K562 (cell line): ENCODE data around the gene CD40. TPM values are rescaled to one million over a fixed set of nuclear protein-coding genes. Genes with fewer than 3 reads are reported as not detected.
A peak's percentile ranks its signal among the peaks of the same experiment; 100 is the strongest.

Source experiments
- ATAC-seq: fragments of 200-7000 bp; cut with Tn5 transposase; 3 replicates; pipeline ENCODE4 v1.9.1; 2020; ENCODE audit warnings: moderate library complexity
- BruUV-seq: library from RNA; stranded (reverse); fragments of 400-500 nt; replicated peaks from 2 replicates; lab custom pipeline; 2021; lab: Mats Ljungman, UMichigan
- CTCF ChIA-PET: fragments of 300-600 bp; formaldehyde crosslinking; extraction: SDS; loops from one replicate; lab custom pipeline; 2021; ENCODE audit warnings: low intra/inter-chr PET ratio; lab: Yijun Ruan, JAX
- POLR2A ChIA-PET: fragments of 300-600, 350-650 bp; sonication (Branson Sonifier 250); formaldehyde crosslinking; extraction: SDS; loops from one replicate; lab custom pipeline; 2021; ENCODE audit warnings: antibody characterized with exemption, inconsistent platforms; lab: Yijun Ruan, JAX
- DNase-seq, 4 experiments: peaks; one replicate each; pipeline versions ENCODE4 v3.0.0 to v3.0.0-alpha.2; 2011 to 2018; ENCODE audit warnings: low spot score in 3 of 4, mixed read lengths in 3 of 4; ENCODE audit errors: extremely low read depth in 1 of 4
- FAIRE-seq: peaks from 2 replicates; lab custom pipeline; 2011; peaks lifted over from hg19 to GRCh38; lab: Jason Lieb, UNC
- H2AFZ ChIP-seq: 2 replicates; pipeline ENCODE4 v1.6.0; 2011; ENCODE audit warnings: low read depth, low read length, control low read depth, inconsistent platforms
- H3K27ac ChIP-seq: fragments of 200-600 bp; 3 replicates; pipeline ENCODE4 v1.8.0; 2011; ENCODE audit warnings: low read depth, mild to moderate bottlenecking, control low read depth, inconsistent platforms, low read length, moderate library complexity, mixed read lengths; ENCODE audit errors: extremely low read depth
- H3K27me3 ChIP-seq, 2 experiments: fragments of 300-600 bp in 1 of 2; 2 replicates in 1 of 2; 3 replicates in 1 of 2; pipeline versions ENCODE4 v1.6.0 to v1.8.0; 2011; ENCODE audit warnings: inconsistent platforms in 2 of 2, low read length in 2 of 2, mild to moderate bottlenecking in 1 of 2, mixed read lengths in 1 of 2, moderate library complexity in 1 of 2; ENCODE audit not compliant: control insufficient read depth in 2 of 2, insufficient read depth in 2 of 2
- H3K36me3 ChIP-seq: fragments of 300-600 bp; 3 replicates; pipeline ENCODE4 v1.8.0; 2011; ENCODE audit warnings: mild to moderate bottlenecking, low read length, inconsistent platforms; ENCODE audit not compliant: control insufficient read depth, insufficient read depth
- H3K4me1 ChIP-seq, 2 experiments: fragments of 200-600 bp in 1 of 2; replicated peaks in 1 of 2; 2 replicates in 1 of 2; 3 replicates in 1 of 2; pipeline versions ENCODE4 v1.5.1 to v1.8.0; 2011; ENCODE audit warnings: inconsistent platforms in 2 of 2, low read length in 2 of 2, mild to moderate bottlenecking in 1 of 2, mixed read lengths in 1 of 2, moderate library complexity in 1 of 2; ENCODE audit not compliant: control insufficient read depth in 2 of 2, insufficient read depth in 2 of 2
- H3K4me2 ChIP-seq: 2 replicates; pipeline ENCODE4 v1.6.1; 2011; ENCODE audit warnings: low read length, control low read depth, inconsistent platforms, mixed read lengths; ENCODE audit not compliant: insufficient read depth
- H3K4me3 ChIP-seq: fragments of 200-600 bp; sonication (generic), shearing (Covaris generic); 2 replicates; pipeline ENCODE4 v1.5.1; 2016; ENCODE audit warnings: control low read depth, inconsistent platforms
- H3K79me2 ChIP-seq: fragments of 200-600 bp; 3 replicates; pipeline ENCODE4 v1.8.0; 2011; ENCODE audit warnings: low read length, inconsistent platforms; ENCODE audit not compliant: control insufficient read depth, insufficient read depth
- H3K9ac ChIP-seq, 2 experiments: 2 replicates each; pipeline versions ENCODE4 v1.6.0 to v1.6.1; 2011; ENCODE audit warnings: low read depth in 2 of 2, low read length in 2 of 2, control low read depth in 1 of 2, inconsistent platforms in 1 of 2, mild to moderate bottlenecking in 1 of 2, mixed read lengths in 1 of 2; ENCODE audit not compliant: insufficient read depth in 1 of 2
- H3K9me1 ChIP-seq: one replicate; pipeline ENCODE4 v1.6.0; 2011; ENCODE audit warnings: inconsistent platforms, mild to moderate bottlenecking, low read length, moderate library complexity; ENCODE audit not compliant: control insufficient read depth, insufficient read depth
- H3K9me3 ChIP-seq: replicated peaks from 2 replicates; pipeline ENCODE4 v1.5.1; 2011; ENCODE audit warnings: low read depth, low read length, inconsistent platforms; ENCODE audit not compliant: control insufficient read depth, insufficient read depth
- H4K20me1 ChIP-seq: replicated peaks from 2 replicates; pipeline ENCODE4 v1.6.1; 2011; ENCODE audit warnings: low read length, inconsistent platforms, mixed read lengths; ENCODE audit not compliant: control insufficient read depth, insufficient read depth
- BCOR ChIP-seq: fragments of 450-650 bp; IDR thresholded peaks from 2 replicates; pipeline ENCODE4 v1.6.1; 2016
- FOXK2 ChIP-seq, 2 experiments: fragments of 450-650 bp; IDR thresholded peaks in 1 of 2; conservative IDR thresholded peaks in 1 of 2; 2 replicates each; pipeline ENCODE4 v1.6.1; 2016; ENCODE audit warnings: low read depth in 2 of 2, mild to moderate bottlenecking in 1 of 2
- GTF2A2 ChIP-seq: IDR thresholded peaks from 2 replicates; pipeline ENCODE4 v1.6.1; 2016; ENCODE audit warnings: mild to moderate bottlenecking, missing genetic modification characterization, missing compliant biosample characterization
- HDAC1 ChIP-seq, 2 experiments: fragments of 450-650 bp; IDR thresholded peaks; 2 replicates each; pipeline ENCODE4 v1.6.1; 2016 to 2017; ENCODE audit warnings: inconsistent platforms in 1 of 2, mild to moderate bottlenecking in 1 of 2, moderate library complexity in 1 of 2
- LCOR ChIP-seq: sonication (generic); formaldehyde crosslinking; IDR thresholded peaks from 2 replicates; pipeline ENCODE4 v1.8.0; 2022; ENCODE audit warnings: mild to moderate bottlenecking, missing genetic modification reagents
- POU5F1 ChIP-seq: fragments of 150-350 bp; IDR thresholded peaks from 2 replicates; pipeline ENCODE4 v1.6.1; 2014; ENCODE audit warnings: borderline replicate concordance, low read length, low read depth, mild to moderate bottlenecking; ENCODE audit not compliant: partially characterized antibody
- PRPF4 ChIP-seq: fragments of 200-400 bp; formaldehyde crosslinking; IDR thresholded peaks from one replicate; pipeline ENCODE4 v1.6.1; 2017; ENCODE audit warnings: low read length, low read depth, mild to moderate bottlenecking; ENCODE audit not compliant: insufficient read depth, poor library complexity, severe bottlenecking
- RBM25 ChIP-seq: fragments of 200-400 bp; formaldehyde crosslinking; IDR thresholded peaks from 2 replicates; pipeline ENCODE4 v1.6.1; 2018; ENCODE audit warnings: low read length, low read depth, moderate library complexity; ENCODE audit not compliant: severe bottlenecking
- ZEB2 ChIP-seq: fragments of 450-650 bp; IDR thresholded peaks from 2 replicates; pipeline ENCODE4 v1.6.1; 2016
- ZNF507 ChIP-seq: conservative IDR thresholded peaks from 2 replicates; pipeline ENCODE4 v1.6.1; 2017; ENCODE audit warnings: missing genetic modification characterization, missing compliant biosample characterization
- WGBS: fragments of 100-300 bp; shearing (Covaris generic); methylation state at CpG from one replicate; pipeline ENCODE4 v1.1.6; 2016; ENCODE audit warnings: low coverage, mixed read lengths; ENCODE audit not compliant: insufficient coverage; ENCODE audit errors: missing lambda C conversion rate; 5-methylcytosine and 5-hydroxymethylcytosine counted together
- in situ Hi-C: fragments of 300-500 bp; cut with MboI; formaldehyde crosslinking; loops from 4 replicates; pipeline ENCODE4 v1.15.0; 2018; ENCODE audit warnings: inconsistent platforms, mixed read lengths
- intact Hi-C: fragments of 100-400 bp; cut with micrococcal nuclease; formaldehyde crosslinking; loops from 2 replicates; pipeline ENCODE4 v1.14.2; 2022
- polyA plus RNA-seq, 8 experiments: library from polyadenylated mRNA; depleted of rRNA in 4 of 8; stranded (reverse) in 5 of 8; unstranded in 3 of 8; fragments of >200 nt; fragmentation: Nextera tagmentation in 2 of 8; fragmentation: Illumina TruSeq in 1 of 8; extraction: Ambion mirVana in 2 of 8; extraction: Trizol in 1 of 8; gene quantifications; 2 replicates each; pipeline versions ENCODE4 v1.2.1 to v1.2.3, GENCODE V29; 2011 to 2014; ENCODE audit warnings: inconsistent platforms in 1 of 8, missing spikeins in 1 of 8
- total RNA-seq, 7 experiments: library from RNA; depleted of rRNA in 6 of 7; stranded (reverse); fragments of >200 nt in 6 of 7; fragmentation: Illumina TruSeq in 2 of 7; extraction: Trizol in 2 of 7; gene quantifications; 2 replicates each; pipeline versions ENCODE4 v1.2.1 to v1.2.3, GENCODE V29; 2011 to 2021; ENCODE audit warnings: low replicate concordance in 1 of 7
- TF ChIP-seq, protein P1 (sequence below): sonication (generic); formaldehyde crosslinking; IDR thresholded peaks from 2 replicates; pipeline ENCODE4 v1.8.0; 2023; ENCODE audit warnings: mild to moderate bottlenecking, missing genetic modification reagents
- TF ChIP-seq, protein P2 (sequence below): IDR thresholded peaks from 3 replicates; pipeline ENCODE4 v1.6.1; 2011; ENCODE audit warnings: borderline replicate concordance, mild to moderate bottlenecking; ENCODE audit not compliant: insufficient read length, insufficient read depth
- TF ChIP-seq, protein P3 (sequence below): sonication (generic); formaldehyde crosslinking; IDR thresholded peaks from 2 replicates; pipeline ENCODE4 v1.8.1; 2023; ENCODE audit warnings: missing genetic modification reagents, mild to moderate bottlenecking, borderline replicate concordance

Gene CD40
- total and polyA plus RNA-seq, 9 of the 15 experiments (the other 6 are each of a cell fraction or from before 2014, with no cell fraction given), result 0.76 to 3.7 (median 1.6) TPM

DNA sequence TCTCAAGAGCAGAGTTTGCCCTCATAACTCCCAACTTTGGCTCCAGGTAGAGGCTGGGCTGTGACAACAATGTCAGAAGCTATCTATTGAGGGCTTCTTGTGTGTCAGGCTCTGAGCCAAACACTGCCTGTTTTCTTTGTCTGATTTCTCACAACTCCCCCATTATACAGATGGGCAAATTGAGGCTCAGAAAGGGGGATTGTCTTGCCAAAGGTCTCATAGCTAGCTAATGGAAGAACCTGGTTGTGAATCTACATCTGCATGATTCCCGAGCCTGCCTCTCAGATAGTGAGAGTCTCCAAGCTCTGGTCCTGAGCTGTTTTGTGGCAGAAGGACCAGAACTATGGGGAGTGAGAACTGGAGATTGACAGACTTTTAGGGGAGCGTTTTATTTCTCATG, 1.4 kb downstream of the CD40 start:
- H3K4me3 ChIP-seq, result no peak overlapping the region
- in situ Hi-C loops, result no loop called here
- H3K36me3 ChIP-seq, result no peaks in the 10 kb centered on the region
- intact Hi-C loops, result no loop called here
- ATAC-seq (no peak), DNase-seq (no peak), FAIRE-seq (no peak)
- H3K27ac ChIP-seq, result no peak overlapping the region
- H3K9ac ChIP-seq, result no peak overlapping the region
- H4K20me1 ChIP-seq, result 0 out of 2 replicates have a peak, but pooled peaks cover 6% of the 10 kb centered on the region
- H3K79me2 ChIP-seq, result no peaks in the 10 kb centered on the region
- H3K4me2 ChIP-seq, result no peak overlapping the region
- ChIA-PET CTCF (no interaction called here), POLR2A (interaction anchor here (0.5 to 0.8 kb wide), 3 partner anchors 31 to 120 kb away, joined by 3 to 4 read pairs (median 3); no protein-coding TSS in a partner anchor)
- peaks cover 0 to 12% of the 10 kb centered on the region in 2 experiments; a peak in 2 of 5 replicates for H3K4me1 ChIP-seq
- H3K27me3 ChIP-seq, result peaks cover 13 to 27% of the 10 kb centered on the region in 2 experiments
- H3K9me3 ChIP-seq, result 0 out of 2 replicates have a peak, but pooled peaks cover 1% of the 10 kb centered on the region
- WGBS, result 0% methylated on average over 2 of the region's 2 CpGs
- H3K9me1 ChIP-seq, result no peaks in the 10 kb centered on the region
- no peak overlapping the region for H2AFZ ChIP-seq
- BruUV-seq, result no TSS peak
- TF ChIP-seq, protein P1, sequence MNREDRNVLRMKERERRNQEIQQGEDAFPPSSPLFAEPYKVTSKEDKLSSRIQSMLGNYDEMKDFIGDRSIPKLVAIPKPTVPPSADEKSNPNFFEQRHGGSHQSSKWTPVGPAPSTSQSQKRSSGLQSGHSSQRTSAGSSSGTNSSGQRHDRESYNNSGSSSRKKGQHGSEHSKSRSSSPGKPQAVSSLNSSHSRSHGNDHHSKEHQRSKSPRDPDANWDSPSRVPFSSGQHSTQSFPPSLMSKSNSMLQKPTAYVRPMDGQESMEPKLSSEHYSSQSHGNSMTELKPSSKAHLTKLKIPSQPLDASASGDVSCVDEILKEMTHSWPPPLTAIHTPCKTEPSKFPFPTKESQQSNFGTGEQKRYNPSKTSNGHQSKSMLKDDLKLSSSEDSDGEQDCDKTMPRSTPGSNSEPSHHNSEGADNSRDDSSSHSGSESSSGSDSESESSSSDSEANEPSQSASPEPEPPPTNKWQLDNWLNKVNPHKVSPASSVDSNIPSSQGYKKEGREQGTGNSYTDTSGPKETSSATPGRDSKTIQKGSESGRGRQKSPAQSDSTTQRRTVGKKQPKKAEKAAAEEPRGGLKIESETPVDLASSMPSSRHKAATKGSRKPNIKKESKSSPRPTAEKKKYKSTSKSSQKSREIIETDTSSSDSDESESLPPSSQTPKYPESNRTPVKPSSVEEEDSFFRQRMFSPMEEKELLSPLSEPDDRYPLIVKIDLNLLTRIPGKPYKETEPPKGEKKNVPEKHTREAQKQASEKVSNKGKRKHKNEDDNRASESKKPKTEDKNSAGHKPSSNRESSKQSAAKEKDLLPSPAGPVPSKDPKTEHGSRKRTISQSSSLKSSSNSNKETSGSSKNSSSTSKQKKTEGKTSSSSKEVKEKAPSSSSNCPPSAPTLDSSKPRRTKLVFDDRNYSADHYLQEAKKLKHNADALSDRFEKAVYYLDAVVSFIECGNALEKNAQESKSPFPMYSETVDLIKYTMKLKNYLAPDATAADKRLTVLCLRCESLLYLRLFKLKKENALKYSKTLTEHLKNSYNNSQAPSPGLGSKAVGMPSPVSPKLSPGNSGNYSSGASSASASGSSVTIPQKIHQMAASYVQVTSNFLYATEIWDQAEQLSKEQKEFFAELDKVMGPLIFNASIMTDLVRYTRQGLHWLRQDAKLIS (CRISPR knock-in tag), result no peak
- TF ChIP-seq, protein P2, sequence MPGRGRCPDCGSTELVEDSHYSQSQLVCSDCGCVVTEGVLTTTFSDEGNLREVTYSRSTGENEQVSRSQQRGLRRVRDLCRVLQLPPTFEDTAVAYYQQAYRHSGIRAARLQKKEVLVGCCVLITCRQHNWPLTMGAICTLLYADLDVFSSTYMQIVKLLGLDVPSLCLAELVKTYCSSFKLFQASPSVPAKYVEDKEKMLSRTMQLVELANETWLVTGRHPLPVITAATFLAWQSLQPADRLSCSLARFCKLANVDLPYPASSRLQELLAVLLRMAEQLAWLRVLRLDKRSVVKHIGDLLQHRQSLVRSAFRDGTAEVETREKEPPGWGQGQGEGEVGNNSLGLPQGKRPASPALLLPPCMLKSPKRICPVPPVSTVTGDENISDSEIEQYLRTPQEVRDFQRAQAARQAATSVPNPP, result no peak
- peak; percentile 66 for TF ChIP-seq BCOR
- no peak for TF ChIP-seq POU5F1
- TF ChIP-seq LCOR (CRISPR knock-in tag), result no peak
- TF ChIP-seq ZEB2, result no peak
- TF ChIP-seq HDAC1 (IDR thresholded peaks at IDR 0.05), result no peak
- TF ChIP-seq ZNF507 (tag), result no peak
- peak; percentile 78 for TF ChIP-seq RBM25
- no peak for TF ChIP-seq FOXK2 (conservative IDR thresholded peaks at IDR 0.05 in 1 of 2, IDR thresholded peaks at IDR 0.05 in 1 of 2; ENCODE audit: low read depth in 2 of 2)
- no peak for TF ChIP-seq PRPF4
- TF ChIP-seq, protein P3, sequence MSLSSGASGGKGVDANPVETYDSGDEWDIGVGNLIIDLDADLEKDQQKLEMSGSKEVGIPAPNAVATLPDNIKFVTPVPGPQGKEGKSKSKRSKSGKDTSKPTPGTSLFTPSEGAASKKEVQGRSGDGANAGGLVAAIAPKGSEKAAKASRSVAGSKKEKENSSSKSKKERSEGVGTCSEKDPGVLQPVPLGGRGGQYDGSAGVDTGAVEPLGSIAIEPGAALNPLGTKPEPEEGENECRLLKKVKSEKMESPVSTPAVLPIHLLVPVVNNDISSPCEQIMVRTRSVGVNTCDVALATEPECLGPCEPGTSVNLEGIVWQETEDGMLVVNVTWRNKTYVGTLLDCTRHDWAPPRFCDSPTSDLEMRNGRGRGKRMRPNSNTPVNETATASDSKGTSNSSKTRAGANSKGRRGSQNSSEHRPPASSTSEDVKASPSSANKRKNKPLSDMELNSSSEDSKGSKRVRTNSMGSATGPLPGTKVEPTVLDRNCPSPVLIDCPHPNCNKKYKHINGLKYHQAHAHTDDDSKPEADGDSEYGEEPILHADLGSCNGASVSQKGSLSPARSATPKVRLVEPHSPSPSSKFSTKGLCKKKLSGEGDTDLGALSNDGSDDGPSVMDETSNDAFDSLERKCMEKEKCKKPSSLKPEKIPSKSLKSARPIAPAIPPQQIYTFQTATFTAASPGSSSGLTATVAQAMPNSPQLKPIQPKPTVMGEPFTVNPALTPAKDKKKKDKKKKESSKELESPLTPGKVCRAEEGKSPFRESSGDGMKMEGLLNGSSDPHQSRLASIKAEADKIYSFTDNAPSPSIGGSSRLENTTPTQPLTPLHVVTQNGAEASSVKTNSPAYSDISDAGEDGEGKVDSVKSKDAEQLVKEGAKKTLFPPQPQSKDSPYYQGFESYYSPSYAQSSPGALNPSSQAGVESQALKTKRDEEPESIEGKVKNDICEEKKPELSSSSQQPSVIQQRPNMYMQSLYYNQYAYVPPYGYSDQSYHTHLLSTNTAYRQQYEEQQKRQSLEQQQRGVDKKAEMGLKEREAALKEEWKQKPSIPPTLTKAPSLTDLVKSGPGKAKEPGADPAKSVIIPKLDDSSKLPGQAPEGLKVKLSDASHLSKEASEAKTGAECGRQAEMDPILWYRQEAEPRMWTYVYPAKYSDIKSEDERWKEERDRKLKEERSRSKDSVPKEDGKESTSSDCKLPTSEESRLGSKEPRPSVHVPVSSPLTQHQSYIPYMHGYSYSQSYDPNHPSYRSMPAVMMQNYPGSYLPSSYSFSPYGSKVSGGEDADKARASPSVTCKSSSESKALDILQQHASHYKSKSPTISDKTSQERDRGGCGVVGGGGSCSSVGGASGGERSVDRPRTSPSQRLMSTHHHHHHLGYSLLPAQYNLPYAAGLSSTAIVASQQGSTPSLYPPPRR (CRISPR knock-in tag), result no peak
- no peak for TF ChIP-seq GTF2A2 (tag)
